PC-9 (cell line): ENCODE measurements around the gene CPXM1.

Source experiments
- CTCF ChIP-seq: fragments of 200-600 bp; sonication (generic); conservative IDR thresholded peaks from 2 replicates; pipeline ENCODE4 v1.6.1; 2017; ENCODE audit warnings: mixed run types, antibody characterized with exemption, mild to moderate bottlenecking, moderate library complexity
- EZH2 ChIP-seq: fragments of 200-600 bp; sonication (generic); IDR thresholded peaks from 2 replicates; pipeline ENCODE4 v1.8.0; 2017; ENCODE audit warnings: antibody characterized with exemption, low read depth

GRCh38 chr20:2817341-2817726 is 16.9 kb upstream of the CPXM1 start:
- no peak for TF ChIP-seq CTCF
- no peak for TF ChIP-seq EZH2
